Heart right ventricle (tissue), 16 donors: ENCODE data around the gene KSR1. TPM values are rescaled to one million over a fixed set of nuclear protein-coding genes. Genes with fewer than 3 reads are reported as not detected.

ENCODE experiments used
- ATAC-seq, 8 donors: fragments of 200-7000 bp; cut with Tn5 transposase; one replicate each; pipeline ENCODE4 v1.9.1; 2020; ENCODE audit warnings: mild to moderate bottlenecking in 8 of 8, moderate library complexity in 8 of 8, moderate number of reproducible peaks in 1 of 8
- DNase-seq, 2 donors: peaks; one replicate each; pipeline ENCODE4 v3.0.0-alpha.2; 2020
- H3K27ac ChIP-seq, 10 donors: fragments of 200-600 bp; sonication (generic) in 2 of 10; one replicate each; pipeline versions ENCODE4 v1.5.0 to v1.8.0; 2020 to 2022; ENCODE audit warnings: mild to moderate bottlenecking in 3 of 10
- H3K27me3 ChIP-seq, 7 donors: fragments of 200-600 bp; one replicate each; pipeline ENCODE4 v1.8.0; 2021 to 2022; ENCODE audit warnings: mild to moderate bottlenecking in 2 of 7
- H3K36me3 ChIP-seq, 9 donors: fragments of 200-600 bp; sonication (generic) in 1 of 9; one replicate each; pipeline versions ENCODE4 v1.5.0 to v1.8.0; 2020 to 2022; ENCODE audit warnings: mild to moderate bottlenecking in 2 of 9
- H3K4me1 ChIP-seq, 9 donors: fragments of 200-600 bp; sonication (generic) in 1 of 9; one replicate each; pipeline versions ENCODE4 v1.5.0 to v1.8.0; 2020 to 2022; ENCODE audit warnings: mild to moderate bottlenecking in 4 of 9
- H3K4me3 ChIP-seq, 10 donors: fragments of 200-600 bp; sonication (generic) in 2 of 10; one replicate each; pipeline versions ENCODE4 v1.5.0 to v1.8.0; 2020 to 2022; ENCODE audit warnings: mild to moderate bottlenecking in 7 of 10, moderate library complexity in 2 of 10
- H3K9me3 ChIP-seq, 11 donors: fragments of 200-600 bp in 10 of 11; sonication (generic) in 2 of 11; one replicate each; pipeline versions ENCODE4 v1.5.0 to v1.8.0; 2013 to 2022; ENCODE audit warnings: mild to moderate bottlenecking in 2 of 11, control low read depth in 1 of 11, moderate library complexity in 1 of 11
- WGBS, 2 donors: extraction: QIAGEN DNeasy Blood & Tissue Kit; methylation state at CpG; one replicate each; pipeline ENCODE4 v1.1.7; 2013; ENCODE audit warnings: inconsistent platforms in 1 of 2; 5-methylcytosine and 5-hydroxymethylcytosine counted together
- intact Hi-C, 10 donors: fragments of 100-400 bp; cut with DNase I; formaldehyde crosslinking; loops; one replicate each; pipeline versions ENCODE4 v1.11.1 to v1.14.2; 2022
- polyA plus RNA-seq, 2 donors: library from polyadenylated mRNA; stranded (reverse); fragments of 200-250 nt; gene quantifications; one replicate each; pipeline ENCODE4 v1.2.3, GENCODE V29; 2013
- total RNA-seq, 10 donors: library from RNA; stranded (reverse); fragmentation: NEBNext Ultra II Directional in 3 of 10; extraction: Animal tissue kit (Norgen Biotek cat#: 25700) in 3 of 10; gene quantifications; one replicate each; pipeline versions ENCODE4 v1.2.1 to v1.2.4, GENCODE V29; 2021 to 2023
- TF ChIP-seq, protein P1 (sequence below), 9 donors: fragments of 200-600 bp; sonication (generic) in 2 of 9; IDR thresholded peaks; one replicate each; pipeline versions ENCODE4 v1.5.0 to v1.8.0; 2021 to 2022; ENCODE audit warnings: antibody characterized with exemption in 9 of 9, mild to moderate bottlenecking in 5 of 9, moderate library complexity in 1 of 9
- donor health status: Arrhythmogenic right ventricular cardiomyopathy.
- donor health status: ischemic (EF 13 %, LVEDD 7.1; RV severe dilation, severe dysfunction).
- donor health status: healthy with polysubstance abuse.
- donor health status: DM: no; HTN: yes; CAD: no.
- donor health status: DM: no; HTN: no; CAD: no.
- donor health status: ischemic (EF 25% LVEDD 6.9; RV normal size, moderate dysfunction).
- donor health status: ischemic (EF 25% LVEDD 5.7; RV mildly dilated, moderate dysfunction).
- donor health status: healthy.
- donor health status: DM: yes; HTN: yes; CAD: no.
- donor health status: Ischemic cardiomyopathy.
- donor health status: ischemic (EF 35%, LVEDD 5.7; RV mildly dilated, moderate dysfunction).
- donor health status: nonischemic (EF 11% LVEDD 7.7; RV severe dilation, severe dysfunction).
- donor health status: DM: yes; HTN: yes; CAD: no.
- donor health status: PGD.
- donor health status: ischemic (EF 29% LVEDD 5.4; RV normal size, mild dysfunction).
- donor health status: nonischemic (EF 23%, LVEDD 6.1; RV moderate dilation, normal function).

The KSR1 gene
- total and polyA plus RNA-seq, 12 donors, result 5.6 to 19.6 (median 8.6) TPM

GRCh38 chr17:27659683-27660082 is 203.4 kb downstream of the KSR1 start:
- Histone ChIP-seq H3K27ac (no peak overlapping the region), H3K27me3 (peaks cover 0 to 6% (median 0%) of the 10 kb centered on the region in 7 donors), H3K36me3 (no peaks in the 10 kb centered on the region), H3K4me3 (no peak overlapping the region), H3K9me3 (no peaks in the 10 kb centered on the region), H3K4me1 (no peaks in the 10 kb centered on the region)
- no peak for DNase-seq
- ATAC-seq, result no peak
- intact Hi-C loops, result loop anchor here in 7 of 10 donors (5.0 to 10.0 kb wide), 9 partner anchors 75 to 305 kb away; partner anchors contain the start of gene KSR1 (in 1 of the 7)
- TF ChIP-seq, protein P1, sequence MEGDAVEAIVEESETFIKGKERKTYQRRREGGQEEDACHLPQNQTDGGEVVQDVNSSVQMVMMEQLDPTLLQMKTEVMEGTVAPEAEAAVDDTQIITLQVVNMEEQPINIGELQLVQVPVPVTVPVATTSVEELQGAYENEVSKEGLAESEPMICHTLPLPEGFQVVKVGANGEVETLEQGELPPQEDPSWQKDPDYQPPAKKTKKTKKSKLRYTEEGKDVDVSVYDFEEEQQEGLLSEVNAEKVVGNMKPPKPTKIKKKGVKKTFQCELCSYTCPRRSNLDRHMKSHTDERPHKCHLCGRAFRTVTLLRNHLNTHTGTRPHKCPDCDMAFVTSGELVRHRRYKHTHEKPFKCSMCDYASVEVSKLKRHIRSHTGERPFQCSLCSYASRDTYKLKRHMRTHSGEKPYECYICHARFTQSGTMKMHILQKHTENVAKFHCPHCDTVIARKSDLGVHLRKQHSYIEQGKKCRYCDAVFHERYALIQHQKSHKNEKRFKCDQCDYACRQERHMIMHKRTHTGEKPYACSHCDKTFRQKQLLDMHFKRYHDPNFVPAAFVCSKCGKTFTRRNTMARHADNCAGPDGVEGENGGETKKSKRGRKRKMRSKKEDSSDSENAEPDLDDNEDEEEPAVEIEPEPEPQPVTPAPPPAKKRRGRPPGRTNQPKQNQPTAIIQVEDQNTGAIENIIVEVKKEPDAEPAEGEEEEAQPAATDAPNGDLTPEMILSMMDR (IDR thresholded peaks at IDR 0.05), result no peak
- WGBS, 2 donors, result 75 to 80% methylated on average over 6 of the region's 6 CpGs

DNA sequence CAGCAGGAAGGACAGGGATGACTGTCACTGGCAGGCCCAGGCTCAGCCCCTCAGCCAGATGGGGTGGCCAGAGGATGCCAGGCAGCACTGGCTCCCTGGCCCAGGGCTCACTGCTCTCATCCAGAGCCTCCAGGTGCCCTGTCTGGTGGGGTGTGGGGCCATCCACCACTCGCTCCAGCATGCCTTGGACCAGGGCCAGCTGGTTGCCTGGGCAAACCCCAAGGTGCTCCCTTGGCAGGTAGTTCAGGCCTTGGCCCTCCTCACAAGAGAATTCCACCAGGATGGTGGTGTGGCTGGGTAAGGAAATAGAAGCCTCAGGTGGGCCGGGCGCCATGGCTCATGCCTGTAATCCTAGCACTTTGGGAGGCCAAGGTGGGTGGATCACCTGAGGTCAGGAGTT is 204.2 kb downstream of the KSR1 start:
- no peak for ATAC-seq
- Histone ChIP-seq H3K27ac (no peak overlapping the region), H3K4me3 (no peak overlapping the region), H3K9me3 (no peaks in the 10 kb centered on the region), H3K27me3 (no peaks in the 10 kb centered on the region), H3K4me1 (no peaks in the 10 kb centered on the region), H3K36me3 (no peaks in the 10 kb centered on the region)
- 73 to 84% methylated on average over 3 of the region's 3 CpGs for WGBS, 2 donors
- TF ChIP-seq, protein P1 (IDR thresholded peaks at IDR 0.05), result no peak
- intact Hi-C loops, result loop anchor here in 2 of 10 donors (10.0 kb wide), 3 partner anchors 76 to 214 kb away; no protein-coding TSS in a partner anchor
- DNase-seq, result no peak

- Histone ChIP-seq H3K27me3 (no peaks in the 10 kb centered on the region), H3K4me1 (no peaks in the 10 kb centered on the region), H3K9me3 (no peaks in the 10 kb centered on the region), H3K27ac (no peak overlapping the region), H3K4me3 (no peak overlapping the region), H3K36me3 (no peaks in the 10 kb centered on the region)
- no peak for DNase-seq
- TF ChIP-seq, protein P1 (IDR thresholded peaks at IDR 0.05), result no peak
- intact Hi-C loops, result loop anchor here in 2 of 10 donors (10.0 kb wide), 3 partner anchors 79 to 211 kb away; no protein-coding TSS in a partner anchor
- WGBS, 2 donors, result 91% methylated on average over 8 of the region's 8 CpGs
- no peak for ATAC-seq
These were observed 207.8 kb downstream of the KSR1 start for GRCh38 chr17:27663936-27664605.

DNA sequence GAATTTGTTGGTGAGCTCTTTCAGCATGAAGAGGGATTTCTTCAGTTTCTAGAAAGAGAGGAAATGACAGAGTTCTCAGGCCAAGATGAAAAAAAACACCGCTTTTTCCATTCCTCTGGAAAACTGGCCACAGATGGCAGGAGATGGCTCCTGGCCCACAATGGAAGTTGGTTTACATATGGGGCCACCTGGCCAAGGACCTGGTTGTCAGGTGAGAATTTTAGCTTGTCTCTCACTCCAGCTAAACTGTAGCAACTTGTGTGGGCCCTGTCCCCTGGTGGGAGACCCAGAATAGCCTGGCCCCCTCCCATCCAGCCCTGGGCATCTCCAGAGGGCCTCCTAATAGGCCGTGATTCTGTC is 208.3 kb downstream of the KSR1 start:
- Histone ChIP-seq H3K27me3 (no peaks in the 10 kb centered on the region), H3K4me1 (no peaks in the 10 kb centered on the region), H3K4me3 (no peak overlapping the region), H3K36me3 (no peaks in the 10 kb centered on the region), H3K9me3 (no peaks in the 10 kb centered on the region), H3K27ac (no peak overlapping the region)
- intact Hi-C loops, result loop anchor here in 2 of 10 donors (10.0 kb wide), 3 partner anchors 80 to 210 kb away; no protein-coding TSS in a partner anchor
- TF ChIP-seq, protein P1 (IDR thresholded peaks at IDR 0.05), result no peak
- DNase-seq (no peak), ATAC-seq (no peak)
- 64 to 70% methylated on average over 2 of the region's 2 CpGs for WGBS, 2 donors
